Thoracic aorta (tissue), 2 donors: ENCODE data around the gene GDF10. TPM values are rescaled to one million over a fixed set of nuclear protein-coding genes. Genes with fewer than 3 reads are reported as not detected.
A peak's percentile ranks its signal among the peaks of the same experiment; 100 is the strongest.

Experiments
- ATAC-seq: fragments of 150-250 bp; one replicate; pipeline ENCODE4 v1.8.0; 2017; ENCODE audit warnings: low read depth; ENCODE audit not compliant: insufficient number of reproducible peaks, low FRiP score
- DNase-seq: peaks from one replicate; pipeline ENCODE4 v3.0.0-alpha.2; 2020; ENCODE audit warnings: low spot score
- H3K27ac ChIP-seq, 2 donors: fragments of 200-600 bp; sonication (generic); 1 replicate in 1 of 2; 2 replicates in 1 of 2; pipeline ENCODE4 v1.5.1; 2016; ENCODE audit warnings: mild to moderate bottlenecking in 2 of 2, moderate library complexity in 2 of 2
- H3K27me3 ChIP-seq: fragments of 200-600 bp; sonication (generic); replicated peaks from 2 replicates; pipeline ENCODE4 v1.6.0; 2016; ENCODE audit warnings: mild to moderate bottlenecking; ENCODE audit not compliant: insufficient read depth
- H3K36me3 ChIP-seq: fragments of 200-600 bp; sonication (generic); one replicate; pipeline ENCODE4 v1.5.1; 2016
- H3K4me1 ChIP-seq, 2 donors: fragments of 200-600 bp; sonication (generic); 1 replicate in 1 of 2; 2 replicates in 1 of 2; pipeline versions ENCODE4 v1.5.1 to v1.6.0; 2016; ENCODE audit warnings: low read depth in 2 of 2, mild to moderate bottlenecking in 1 of 2; ENCODE audit not compliant: control insufficient read depth in 1 of 2
- H3K4me3 ChIP-seq: fragments of 200-600 bp; sonication (generic); 2 replicates; pipeline ENCODE4 v1.5.1; 2016; ENCODE audit warnings: mild to moderate bottlenecking
- H3K9me3 ChIP-seq: fragments of 200-600 bp; sonication (generic); 2 replicates; pipeline ENCODE4 v1.5.1; 2016
- total RNA-seq, 2 donors: library from RNA; depleted of rRNA; stranded (reverse); fragments of >200 nt; gene quantifications; one replicate each; pipeline versions ENCODE4 v1.1.0 to v1.2.3, GENCODE V29; 2016
- TF ChIP-seq, protein P1 (sequence below): fragments of 200-600 bp; sonication (generic); IDR thresholded peaks from one replicate; pipeline ENCODE4 v1.5.1; 2019; ENCODE audit warnings: antibody characterized with exemption

The GDF10 gene
- total RNA-seq, 2 donors from 2014 or later = 2.4 to 2.5 TPM

DNA sequence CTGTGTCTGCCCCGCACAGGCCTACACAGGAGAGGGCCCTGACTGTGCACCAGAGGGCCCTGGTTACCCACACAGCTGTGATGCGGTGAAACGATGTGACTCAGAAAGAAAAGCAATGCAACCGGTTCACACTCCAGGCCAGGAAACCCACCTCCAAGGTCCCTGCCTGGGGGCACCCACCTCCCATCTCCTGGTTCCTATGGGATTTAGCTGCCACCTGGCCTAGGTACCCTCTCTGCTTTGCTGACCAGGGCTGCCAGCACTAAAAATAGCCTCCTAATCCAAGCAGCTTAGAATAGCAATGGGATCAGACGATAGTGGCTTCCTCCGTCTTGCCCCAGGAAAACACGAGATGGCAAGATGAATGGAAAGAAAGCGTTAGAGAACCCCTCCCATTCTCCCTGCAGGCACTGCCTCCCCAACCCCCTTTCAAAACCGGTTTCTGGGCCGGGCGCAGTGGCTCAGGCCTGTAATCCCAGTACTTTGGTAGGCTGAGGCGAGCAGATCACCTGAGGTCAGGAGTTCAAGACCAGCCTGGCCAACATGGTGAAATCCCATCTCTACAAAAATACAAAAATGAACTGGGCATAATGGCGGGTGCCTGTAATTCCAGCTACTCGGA is 60.5 kb downstream of the GDF10 start:
- DNase-seq (no peak), ATAC-seq (no peak)
- TF ChIP-seq, protein P1, sequence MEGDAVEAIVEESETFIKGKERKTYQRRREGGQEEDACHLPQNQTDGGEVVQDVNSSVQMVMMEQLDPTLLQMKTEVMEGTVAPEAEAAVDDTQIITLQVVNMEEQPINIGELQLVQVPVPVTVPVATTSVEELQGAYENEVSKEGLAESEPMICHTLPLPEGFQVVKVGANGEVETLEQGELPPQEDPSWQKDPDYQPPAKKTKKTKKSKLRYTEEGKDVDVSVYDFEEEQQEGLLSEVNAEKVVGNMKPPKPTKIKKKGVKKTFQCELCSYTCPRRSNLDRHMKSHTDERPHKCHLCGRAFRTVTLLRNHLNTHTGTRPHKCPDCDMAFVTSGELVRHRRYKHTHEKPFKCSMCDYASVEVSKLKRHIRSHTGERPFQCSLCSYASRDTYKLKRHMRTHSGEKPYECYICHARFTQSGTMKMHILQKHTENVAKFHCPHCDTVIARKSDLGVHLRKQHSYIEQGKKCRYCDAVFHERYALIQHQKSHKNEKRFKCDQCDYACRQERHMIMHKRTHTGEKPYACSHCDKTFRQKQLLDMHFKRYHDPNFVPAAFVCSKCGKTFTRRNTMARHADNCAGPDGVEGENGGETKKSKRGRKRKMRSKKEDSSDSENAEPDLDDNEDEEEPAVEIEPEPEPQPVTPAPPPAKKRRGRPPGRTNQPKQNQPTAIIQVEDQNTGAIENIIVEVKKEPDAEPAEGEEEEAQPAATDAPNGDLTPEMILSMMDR = no peak
- H3K4me3 ChIP-seq = no peak overlapping the region
- no peak overlapping the region for H3K27ac ChIP-seq
- H3K27me3 ChIP-seq = no peaks in the 10 kb centered on the region
- no peaks in the 10 kb centered on the region for H3K9me3 ChIP-seq
- H3K4me1 ChIP-seq = no peaks in the 10 kb centered on the region
- H3K36me3 ChIP-seq = no peaks in the 10 kb centered on the region

DNA sequence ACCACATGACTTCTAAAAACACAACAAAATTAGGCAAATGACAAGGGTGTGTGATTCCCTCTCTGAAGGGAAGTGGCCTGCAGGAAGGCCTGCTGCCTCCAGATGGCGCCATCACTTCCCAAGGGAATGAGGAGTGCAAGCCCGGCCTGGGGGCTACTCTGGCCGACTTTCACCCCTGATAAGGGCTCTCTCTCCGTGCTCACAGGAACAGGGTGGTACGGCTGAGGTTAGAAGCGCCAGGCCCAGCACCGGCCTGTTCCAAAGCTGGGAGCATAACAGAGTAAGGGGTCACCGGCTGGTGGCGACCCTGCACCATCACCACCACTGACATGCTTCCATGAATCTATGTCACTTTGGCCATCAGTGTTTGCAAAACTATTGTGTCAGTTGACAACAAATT is 61.3 kb downstream of the GDF10 start:
- TF ChIP-seq, protein P1 = peak; percentile 44
- Histone ChIP-seq H3K9me3 (no peaks in the 10 kb centered on the region), H3K27me3 (no peaks in the 10 kb centered on the region), H3K4me1 (no peaks in the 10 kb centered on the region), H3K4me3 (no peak overlapping the region), H3K27ac (no peak overlapping the region), H3K36me3 (no peaks in the 10 kb centered on the region)
- no peak for DNase-seq
- ATAC-seq = no peak

DNA sequence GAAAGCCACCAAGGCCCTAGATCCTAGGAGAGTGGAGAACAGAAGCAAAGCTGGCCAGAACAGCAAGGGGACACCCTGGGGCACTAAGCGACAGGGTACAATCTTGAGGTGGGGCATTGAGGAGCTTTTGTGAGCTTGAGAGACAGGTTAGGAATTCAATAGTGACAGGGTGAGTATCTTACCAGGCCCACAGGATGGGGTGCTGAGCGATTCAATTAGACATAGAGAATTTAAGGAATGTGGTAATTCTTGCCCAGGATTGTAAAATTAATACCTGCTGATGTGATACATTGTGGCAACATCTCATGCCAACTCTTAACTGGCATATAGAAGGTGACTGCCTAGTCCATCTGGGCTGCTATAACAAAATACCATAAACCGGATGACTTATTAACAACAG is 62.2 kb downstream of the GDF10 start:
- Histone ChIP-seq H3K27ac (no peak overlapping the region), H3K4me3 (no peak overlapping the region), H3K36me3 (no peaks in the 10 kb centered on the region), H3K9me3 (no peaks in the 10 kb centered on the region), H3K4me1 (no peaks in the 10 kb centered on the region), H3K27me3 (no peaks in the 10 kb centered on the region)
- DNase-seq (no peak), ATAC-seq (no peak)
- TF ChIP-seq, protein P1 = no peak

Other genes with a start within 250 kb of the GDF10 start
- not detected for gene GDF2, start 22.3 kb downstream of the GDF10 start, total RNA-seq
- gene RBP3, start 48.2 kb downstream of the GDF10 start, total RNA-seq = not detected
- gene ZNF488, start 84.1 kb downstream of the GDF10 start, total RNA-seq = not detected
- not detected for gene ANXA8, start 183.9 kb downstream of the GDF10 start, total RNA-seq
- gene FAM25G, start 191.5 kb downstream of the GDF10 start, total RNA-seq = not detected
- gene AGAP9, start 223.4 kb downstream of the GDF10 start, total RNA-seq = 10 to 100 TPM in 1 of 2 donors, 1 to 10 TPM in 1; 8.9 to 13.9 TPM